Activated naive CD8-positive, alpha-beta T cell treated with anti-CD3 and anti-CD28 coated beads, Interleukin-2, amount 50 U/mL, for 24 hours (primary cell): Measurements from ENCODE around the gene KLHL3.

Experiments used
- ATAC-seq: fragments of 150-1000 bp; cut with Tn5 transposase; one replicate; pipeline ENCODE4 v1.10.0; 2021
- DNase-seq: peaks from one replicate; pipeline ENCODE4 v3.0.0; 2021
- H3K27ac Mint-ChIP-seq: one replicate; pipeline ENCODE4 v1.8.0; 2021; ENCODE audit warnings: mild to moderate bottlenecking, mixed read lengths
- H3K27me3 Mint-ChIP-seq: one replicate; pipeline ENCODE4 v1.8.0; 2021; ENCODE audit warnings: mixed read lengths
- H3K36me3 Mint-ChIP-seq: one replicate; pipeline ENCODE4 v1.8.0; 2021; ENCODE audit warnings: low read depth, mixed read lengths
- H3K4me1 Mint-ChIP-seq: one replicate; pipeline ENCODE4 v1.8.0; 2021; ENCODE audit warnings: mixed read lengths
- H3K4me3 Mint-ChIP-seq: one replicate; pipeline ENCODE4 v1.8.0; 2021; ENCODE audit warnings: mild to moderate bottlenecking, moderate library complexity, mixed read lengths
- H3K9me3 Mint-ChIP-seq: one replicate; pipeline ENCODE4 v1.8.0; 2021; ENCODE audit warnings: mixed read lengths

Gene KLHL3

DNA sequence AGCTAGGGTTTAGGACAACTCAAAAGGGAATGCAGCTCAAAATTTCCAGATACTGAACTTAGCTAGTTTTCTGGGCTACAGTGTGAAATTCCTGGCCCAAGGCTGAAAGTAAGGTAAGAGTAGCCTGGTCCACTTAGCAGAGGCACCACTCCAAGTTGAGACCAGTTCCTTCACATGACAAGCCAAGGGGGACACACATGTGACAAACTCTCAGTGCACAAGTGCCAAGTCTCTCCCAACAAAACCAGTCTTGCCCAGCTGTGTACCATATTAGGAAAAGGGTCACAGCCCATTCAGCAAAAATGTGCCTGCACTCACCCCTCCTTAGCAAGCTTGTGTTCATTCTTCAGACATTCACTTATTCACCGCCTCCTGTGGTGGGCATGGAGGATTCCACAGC lies 27.8 kb downstream of the KLHL3 start:
- no peaks in the 10 kb centered on the region for H3K4me1 Mint-ChIP-seq
- ATAC-seq (no peak), DNase-seq (no peak)
- peaks cover 19% of the 10 kb centered on the region for H3K36me3 Mint-ChIP-seq
- H3K27ac Mint-ChIP-seq: no peak overlapping the region
- H3K9me3 Mint-ChIP-seq: peaks cover 4% of the 10 kb centered on the region
- H3K27me3 Mint-ChIP-seq: no peaks in the 10 kb centered on the region
- H3K4me3 Mint-ChIP-seq: no peak overlapping the region

DNA sequence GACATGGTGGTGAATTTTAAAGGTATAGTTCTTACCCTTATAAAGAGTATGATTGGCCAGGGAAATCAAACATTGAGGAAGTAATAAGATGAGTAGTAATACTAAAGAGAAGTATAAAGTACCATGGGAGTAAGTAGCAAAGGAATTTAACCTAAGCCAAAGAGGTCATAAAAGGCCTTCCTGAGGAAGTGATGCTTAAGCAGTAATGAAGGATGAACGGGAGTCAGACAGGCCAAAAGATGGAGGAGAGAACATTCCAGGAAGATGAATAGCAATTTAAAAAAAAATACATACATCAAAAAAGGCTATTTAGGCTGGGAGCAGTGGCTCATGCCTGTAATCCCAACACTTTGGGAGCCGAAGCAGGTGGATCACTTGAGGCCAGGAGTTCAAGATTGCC lies 29.0 kb downstream of the KLHL3 start:
- ATAC-seq: no peak
- no peaks in the 10 kb centered on the region for H3K9me3 Mint-ChIP-seq
- H3K4me1 Mint-ChIP-seq: no peaks in the 10 kb centered on the region
- no peak for DNase-seq
- no peaks in the 10 kb centered on the region for H3K27me3 Mint-ChIP-seq
- no peak overlapping the region for H3K4me3 Mint-ChIP-seq
- no peak overlapping the region for H3K27ac Mint-ChIP-seq
- peaks cover 13% of the 10 kb centered on the region for H3K36me3 Mint-ChIP-seq

DNA sequence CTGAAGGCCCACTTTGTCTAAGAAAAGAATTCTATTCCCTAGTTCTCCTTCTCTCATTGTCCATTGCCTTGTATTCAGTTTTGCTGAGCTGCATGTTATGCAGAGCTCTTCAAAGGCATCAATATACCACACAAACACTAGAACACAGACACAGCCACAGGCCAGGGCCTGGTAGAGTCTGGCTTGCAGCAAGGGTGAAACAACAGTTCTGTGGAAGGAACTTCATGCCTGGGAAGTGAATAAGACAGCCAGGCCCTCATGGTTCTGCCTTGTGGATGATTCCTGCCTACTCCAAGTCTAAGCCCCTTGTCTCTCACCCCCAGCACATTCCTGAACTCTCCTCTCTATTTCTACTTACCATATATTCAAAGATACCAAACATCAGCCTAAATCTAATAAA lies 30.8 kb downstream of the KLHL3 start:
- Mint-ChIP-seq H3K36me3 (peaks cover 13% of the 10 kb centered on the region), H3K9me3 (no peaks in the 10 kb centered on the region), H3K27ac (no peak overlapping the region), H3K4me1 (no peaks in the 10 kb centered on the region), H3K4me3 (no peak overlapping the region), H3K27me3 (no peaks in the 10 kb centered on the region)
- DNase-seq (no peak), ATAC-seq (no peak)

DNA sequence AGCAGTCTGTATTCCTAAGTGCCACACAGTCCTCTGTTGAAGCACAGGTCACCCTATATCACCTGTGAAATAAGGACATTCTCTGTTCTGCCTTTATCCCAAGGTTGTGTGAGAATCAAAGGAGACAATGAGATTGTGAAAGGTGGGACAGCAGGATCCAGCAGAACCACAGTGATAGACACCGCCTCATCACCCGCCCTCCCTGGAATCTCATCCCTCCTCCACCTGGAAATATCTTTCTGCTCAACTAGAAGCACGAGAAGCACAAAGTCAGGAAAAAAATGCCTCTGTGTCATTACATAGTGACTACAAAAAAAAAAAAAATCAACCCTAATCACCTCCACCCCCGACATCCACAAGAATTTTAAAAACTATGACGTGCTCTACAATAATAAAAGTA lies 32.3 kb downstream of the KLHL3 start:
- Mint-ChIP-seq H3K4me3 (no peak overlapping the region), H3K36me3 (peaks cover 12% of the 10 kb centered on the region), H3K4me1 (no peaks in the 10 kb centered on the region), H3K27ac (no peak overlapping the region), H3K9me3 (no peaks in the 10 kb centered on the region), H3K27me3 (no peaks in the 10 kb centered on the region)
- DNase-seq: no peak
- no peak for ATAC-seq

DNA sequence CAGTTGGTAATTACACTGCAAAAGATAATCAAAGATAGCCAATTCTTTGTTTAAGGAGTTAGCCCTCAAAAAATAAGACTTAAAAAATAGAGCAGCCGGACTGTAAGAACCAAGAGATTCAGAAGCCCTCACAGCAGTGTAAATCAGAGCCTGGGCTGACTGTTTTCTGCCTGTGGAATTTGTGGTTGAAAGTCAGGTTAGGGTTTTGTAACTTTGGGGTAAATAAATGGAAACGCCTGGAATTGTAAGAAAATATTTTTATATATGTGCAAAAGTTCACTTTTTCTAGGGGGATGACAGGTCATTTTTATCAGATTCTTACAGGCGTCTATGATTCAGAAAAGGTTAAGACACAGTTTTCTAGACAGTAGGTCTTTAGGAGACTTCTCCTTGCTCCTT lies 35.6 kb downstream of the KLHL3 start:
- no peak for ATAC-seq
- Mint-ChIP-seq H3K9me3 (no peaks in the 10 kb centered on the region), H3K4me1 (peaks cover 25% of the 10 kb centered on the region), H3K4me3 (no peak overlapping the region), H3K27ac (no peak overlapping the region), H3K36me3 (peaks cover 3% of the 10 kb centered on the region), H3K27me3 (no peaks in the 10 kb centered on the region)
- DNase-seq: no peak

DNA sequence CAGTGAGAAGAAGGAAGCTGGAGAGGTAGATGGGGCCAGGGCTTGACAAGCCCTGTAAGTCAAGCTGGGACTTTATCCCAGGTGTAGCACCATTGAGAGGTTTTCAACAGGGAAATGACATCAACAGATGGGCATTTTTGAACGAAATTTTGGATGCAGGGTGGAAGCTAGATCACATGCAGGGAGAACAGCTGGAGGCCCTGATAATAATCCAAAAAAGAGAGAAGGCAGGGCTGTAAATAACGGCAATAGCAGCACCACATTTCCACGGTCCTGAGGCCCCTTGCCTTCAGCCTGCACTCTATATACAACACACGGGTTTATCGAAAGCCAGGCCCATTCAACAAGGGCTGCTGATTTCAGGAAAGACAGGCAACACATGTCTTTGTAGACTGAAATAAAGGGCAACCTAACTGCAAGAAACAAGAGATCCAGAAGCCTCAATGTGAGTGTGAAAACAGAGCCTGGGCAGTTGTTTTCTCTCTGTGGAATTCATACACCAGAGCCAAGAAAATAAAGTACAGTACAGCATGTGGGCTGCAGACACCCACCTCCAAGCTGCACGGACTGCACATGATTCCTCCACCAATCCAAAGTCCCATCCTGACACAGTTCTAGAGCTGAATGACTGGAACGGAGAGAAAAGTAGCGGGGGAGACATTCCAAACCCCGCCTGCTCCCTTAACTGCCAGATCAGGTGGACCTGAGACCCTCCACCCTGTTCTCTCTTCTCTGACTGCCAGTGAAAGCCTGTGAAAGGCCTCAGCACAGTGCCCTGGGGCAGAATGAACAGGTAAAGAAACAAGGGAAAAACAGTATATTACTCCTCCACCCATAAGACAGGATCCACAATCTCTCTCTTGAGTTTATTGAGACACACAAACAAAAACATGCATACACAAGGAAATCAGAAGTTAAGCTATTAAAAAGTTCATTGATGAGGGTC lies 36.3 kb downstream of the KLHL3 start:
- Mint-ChIP-seq H3K4me3 (no peak overlapping the region), H3K9me3 (no peaks in the 10 kb centered on the region), H3K27ac (no peak overlapping the region), H3K4me1 (peaks cover 29% of the 10 kb centered on the region), H3K36me3 (peaks cover 3% of the 10 kb centered on the region), H3K27me3 (no peaks in the 10 kb centered on the region)
- ATAC-seq (no peak), DNase-seq (no peak)

DNA sequence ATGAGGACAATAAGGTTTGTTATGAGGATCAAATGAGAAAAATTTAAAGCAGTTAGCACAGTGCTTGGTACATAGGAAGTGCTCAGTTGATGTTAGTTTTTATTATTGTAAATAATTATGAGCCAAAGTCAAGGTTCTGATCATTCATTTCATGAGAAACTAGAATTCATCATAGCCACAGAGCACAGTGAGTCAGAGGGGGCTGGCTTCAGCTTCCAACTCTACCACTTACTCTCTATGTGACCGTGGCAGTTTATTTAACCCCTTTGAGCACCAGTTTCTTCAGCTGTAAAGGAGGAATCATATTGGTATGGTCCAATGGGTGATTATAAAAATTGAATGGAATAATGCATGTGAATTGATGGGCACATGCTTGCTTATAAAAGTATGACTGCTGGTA lies 39.4 kb downstream of the KLHL3 start:
- ATAC-seq: peak; percentile 98
- Mint-ChIP-seq H3K4me3 (no peak overlapping the region), H3K9me3 (no peaks in the 10 kb centered on the region), H3K27ac (peak overlapping the region; percentile 71), H3K4me1 (peaks cover 40% of the 10 kb centered on the region), H3K36me3 (peaks cover 8% of the 10 kb centered on the region), H3K27me3 (no peaks in the 10 kb centered on the region)
- DNase-seq: peak; percentile 33

DNA sequence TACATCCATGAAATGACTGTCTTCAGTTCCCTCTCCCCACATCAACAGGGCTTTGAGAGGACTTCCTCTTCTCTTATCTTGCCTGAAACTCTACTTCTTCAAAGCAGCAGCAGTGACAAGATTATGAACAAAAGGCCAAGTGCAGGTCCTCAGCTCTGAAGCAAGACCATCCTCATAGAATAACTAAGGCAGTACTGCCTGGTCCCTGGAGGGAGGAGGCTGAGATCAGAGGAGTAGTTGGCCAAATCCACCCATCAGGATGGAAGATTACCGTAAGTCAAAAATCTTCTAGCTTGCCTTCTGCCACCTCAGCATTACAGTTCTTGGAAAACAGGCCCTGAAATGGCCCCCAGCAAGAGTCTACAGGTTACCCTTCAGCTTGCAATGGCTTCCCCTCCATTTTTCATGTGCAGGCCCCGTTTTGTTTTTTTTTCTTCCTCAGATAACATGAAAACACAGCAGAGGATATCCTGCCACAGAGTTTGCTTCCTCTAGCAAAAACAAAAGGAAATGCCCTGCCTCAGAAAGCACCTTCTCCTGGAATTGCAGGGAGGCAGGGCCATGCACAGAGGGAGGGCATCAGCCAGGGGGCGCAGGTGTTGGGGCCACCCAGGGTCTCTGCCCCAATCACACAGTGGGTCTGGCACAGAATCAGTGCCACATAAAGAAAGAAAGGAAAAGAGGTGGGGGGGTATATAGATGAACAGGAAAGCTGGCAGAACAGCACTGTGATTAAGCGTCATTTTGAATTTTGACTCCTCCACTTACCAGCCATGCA lies 40.0 kb downstream of the KLHL3 start:
- Mint-ChIP-seq H3K27me3 (no peaks in the 10 kb centered on the region), H3K27ac (peak overlapping the region; percentile 71), H3K36me3 (peaks cover 9% of the 10 kb centered on the region), H3K4me3 (no peak overlapping the region), H3K4me1 (peaks cover 40% of the 10 kb centered on the region), H3K9me3 (no peaks in the 10 kb centered on the region)
- ATAC-seq (peak; percentile 56), DNase-seq (peak; percentile 8)

DNA sequence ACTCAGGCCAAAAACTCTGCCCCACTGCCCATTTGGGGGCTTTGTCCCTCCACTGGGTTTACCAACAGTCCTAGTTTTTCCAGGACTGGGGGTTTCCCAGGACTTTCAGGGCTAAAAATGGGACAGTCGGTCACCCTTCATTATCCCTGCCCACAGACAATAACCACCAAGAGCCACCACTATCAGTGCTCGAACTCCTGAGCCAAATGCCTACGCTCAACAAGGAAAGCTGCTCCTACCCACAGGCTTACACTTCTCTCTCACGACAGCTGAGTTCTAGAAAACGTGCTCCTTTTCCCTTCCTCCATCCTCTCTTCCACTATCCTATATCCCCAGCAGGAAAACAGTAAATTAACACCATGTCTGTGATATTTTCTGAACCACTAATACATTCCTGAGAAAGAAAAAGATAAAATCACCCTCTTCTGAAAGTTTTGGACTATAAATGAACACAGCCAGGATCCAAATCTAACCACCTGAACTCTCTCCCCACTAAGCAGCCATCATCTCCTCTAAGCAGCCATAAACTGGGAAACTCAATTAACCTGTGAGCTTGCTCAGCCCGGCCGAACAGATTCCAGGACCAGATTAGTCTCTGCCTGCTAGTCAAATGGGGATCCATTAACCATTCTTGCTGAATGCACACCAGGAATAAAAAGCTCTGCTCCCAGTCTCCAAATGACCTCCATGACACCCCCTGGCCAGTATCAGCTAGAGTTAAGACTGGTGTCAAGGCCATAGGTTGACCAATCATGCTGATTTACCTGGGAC lies 41.8 kb downstream of the KLHL3 start:
- H3K4me1 Mint-ChIP-seq: peaks cover 40% of the 10 kb centered on the region
- ATAC-seq (no peak), DNase-seq (no peak)
- H3K27ac Mint-ChIP-seq: no peak overlapping the region
- no peak overlapping the region for H3K4me3 Mint-ChIP-seq
- peaks cover 15% of the 10 kb centered on the region for H3K36me3 Mint-ChIP-seq
- H3K27me3 Mint-ChIP-seq: no peaks in the 10 kb centered on the region
- no peaks in the 10 kb centered on the region for H3K9me3 Mint-ChIP-seq

DNA sequence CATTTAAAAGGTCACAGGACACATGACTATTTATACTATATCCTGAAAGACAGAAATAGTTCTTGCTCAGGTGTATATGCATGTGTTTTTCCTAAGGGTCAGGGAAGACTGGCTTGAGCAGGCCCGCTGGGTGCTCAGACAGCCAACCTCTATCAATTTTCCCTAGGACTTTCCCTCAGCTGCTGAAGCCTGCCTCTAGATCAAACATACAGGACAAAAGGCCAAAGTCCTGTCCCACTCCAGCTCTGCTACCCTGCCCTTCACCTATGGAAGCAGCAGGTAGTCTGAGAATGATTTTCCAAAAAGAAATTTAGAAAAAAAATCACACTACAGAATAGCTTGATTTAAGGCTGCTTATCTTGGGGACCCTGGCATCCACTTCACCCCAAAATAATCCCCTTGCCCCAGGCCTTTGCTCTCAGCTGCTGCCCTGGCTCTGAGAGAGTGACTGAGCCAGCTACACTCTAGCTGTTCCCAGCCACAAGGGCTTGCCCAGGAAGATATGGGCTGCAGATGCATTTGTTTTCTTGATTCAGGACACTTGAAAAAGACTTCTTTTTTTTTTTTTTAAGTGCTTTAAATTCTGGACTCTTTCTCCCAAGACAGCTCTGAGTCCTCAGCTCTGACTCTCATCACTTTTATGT lies 42.5 kb downstream of the KLHL3 start:
- ATAC-seq (no peak), DNase-seq (no peak)
- Mint-ChIP-seq H3K36me3 (peaks cover 20% of the 10 kb centered on the region), H3K9me3 (no peaks in the 10 kb centered on the region), H3K4me3 (no peak overlapping the region), H3K4me1 (peaks cover 40% of the 10 kb centered on the region), H3K27ac (no peak overlapping the region), H3K27me3 (no peaks in the 10 kb centered on the region)

DNA sequence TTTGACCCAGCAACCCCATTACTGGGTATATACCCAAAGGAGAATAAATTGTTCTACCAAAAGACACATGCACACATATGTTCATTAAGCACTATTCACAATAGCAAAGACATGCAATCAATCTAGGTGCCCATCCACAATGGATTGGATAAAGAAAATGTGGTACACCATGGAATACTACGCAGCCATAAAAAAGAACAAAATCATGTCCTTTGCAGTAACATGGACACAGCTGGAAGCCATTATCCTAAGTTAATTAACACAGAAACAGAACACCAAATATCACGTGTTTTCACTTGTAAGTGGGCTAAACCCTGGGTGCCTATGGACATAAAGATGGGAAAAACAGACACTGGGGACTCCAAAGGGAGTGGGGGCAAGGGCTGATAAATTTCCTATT lies 46.6 kb downstream of the KLHL3 start:
- Mint-ChIP-seq H3K36me3 (peaks cover 16% of the 10 kb centered on the region), H3K27me3 (no peaks in the 10 kb centered on the region), H3K9me3 (no peaks in the 10 kb centered on the region), H3K4me1 (peaks cover 11% of the 10 kb centered on the region), H3K4me3 (no peak overlapping the region), H3K27ac (no peak overlapping the region)
- DNase-seq (no peak), ATAC-seq (no peak)

DNA sequence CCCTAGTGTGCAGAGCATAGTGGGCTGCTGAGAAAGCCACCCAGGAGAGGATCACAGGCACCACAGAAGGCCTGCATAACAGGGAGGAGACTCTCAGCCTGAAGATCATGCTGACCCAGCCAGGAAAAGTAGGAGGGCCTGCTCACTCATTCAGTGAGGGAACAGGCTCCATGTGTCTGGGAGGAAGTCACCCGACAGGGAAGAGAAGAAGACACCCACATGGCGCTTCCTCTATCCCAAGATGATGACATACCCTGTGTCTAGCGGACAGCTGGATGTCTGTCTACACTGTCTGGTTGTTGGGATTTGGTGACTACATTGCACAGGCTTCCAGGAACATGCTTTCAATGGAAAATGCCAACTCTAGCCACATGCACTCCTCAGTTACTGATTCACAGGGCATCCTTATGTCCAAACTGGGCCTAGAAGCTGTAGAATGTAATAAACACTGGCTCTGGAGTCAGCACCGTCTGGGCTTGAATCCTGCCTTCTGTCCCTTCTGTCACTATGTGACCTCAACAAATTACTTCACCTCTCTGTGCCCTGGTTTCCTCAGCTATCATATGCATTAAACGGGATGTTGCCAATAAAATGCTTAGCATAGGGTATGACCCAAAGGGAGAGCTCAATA lies 47.6 kb downstream of the KLHL3 start:
- Mint-ChIP-seq H3K36me3 (peaks cover 18% of the 10 kb centered on the region), H3K9me3 (no peaks in the 10 kb centered on the region), H3K4me1 (peaks cover 5% of the 10 kb centered on the region), H3K27me3 (no peaks in the 10 kb centered on the region), H3K4me3 (no peak overlapping the region), H3K27ac (no peak overlapping the region)
- ATAC-seq: no peak
- DNase-seq: no peak

DNA sequence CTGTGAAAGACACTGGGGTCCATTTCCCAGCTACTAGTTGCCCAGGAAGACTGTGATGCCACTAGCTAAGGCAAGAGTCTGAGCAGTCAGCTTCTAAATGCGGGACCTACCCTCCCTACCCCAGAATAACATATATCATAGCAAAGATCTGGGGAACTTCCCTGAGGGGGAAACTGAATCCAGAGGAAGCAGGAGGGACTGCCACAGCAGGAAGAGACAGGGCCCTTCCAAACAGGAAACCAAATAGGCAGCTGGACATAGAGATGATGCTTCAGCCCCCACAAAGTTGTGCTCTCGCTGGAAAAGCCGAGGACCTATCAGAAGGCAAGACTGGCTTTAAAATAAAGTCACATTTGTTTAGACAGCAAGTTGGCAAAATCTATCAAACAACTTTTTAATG lies 51.1 kb downstream of the KLHL3 start:
- ATAC-seq (no peak), DNase-seq (no peak)
- Mint-ChIP-seq H3K36me3 (peaks cover 12% of the 10 kb centered on the region), H3K27me3 (no peaks in the 10 kb centered on the region), H3K9me3 (no peaks in the 10 kb centered on the region), H3K4me3 (no peak overlapping the region), H3K4me1 (no peaks in the 10 kb centered on the region), H3K27ac (no peak overlapping the region)

DNA sequence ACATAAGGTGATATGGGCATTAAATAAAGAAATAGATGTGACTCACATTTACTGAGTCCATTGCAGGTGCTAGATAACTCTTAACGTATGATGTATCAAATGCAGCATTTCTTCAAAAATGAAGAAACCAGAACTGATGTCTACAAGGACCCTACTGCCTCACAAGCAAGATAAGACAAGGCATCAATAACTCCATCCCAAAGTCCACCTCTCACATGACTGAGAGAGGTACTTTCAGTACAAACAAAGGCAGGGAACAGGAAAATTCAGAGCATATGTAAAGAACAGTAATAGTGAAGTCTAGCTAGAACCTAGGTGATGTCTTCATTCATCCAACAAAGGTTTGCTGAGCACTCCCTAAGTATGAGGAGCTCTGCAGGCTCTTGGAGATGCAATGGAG lies 54.7 kb downstream of the KLHL3 start:
- Mint-ChIP-seq H3K4me1 (no peaks in the 10 kb centered on the region), H3K27ac (no peak overlapping the region), H3K27me3 (no peaks in the 10 kb centered on the region), H3K4me3 (no peak overlapping the region), H3K36me3 (peaks cover 4% of the 10 kb centered on the region), H3K9me3 (no peaks in the 10 kb centered on the region)
- ATAC-seq: no peak
- no peak for DNase-seq
